Posterior cingulate gyrus (tissue), 11 donors: Measurements from ENCODE around the gene ATP2B2.
"Not testable (repeated sequence)": the region's sequence is repeated elsewhere in the genome, so short reads cannot be mapped to it uniquely, and the experiment has no call there.

Experiments
- DNase-seq, 10 donors: peaks; one replicate each; pipeline versions ENCODE4 v3.0.0 to v3.0.0-alpha.2; 2020 to 2021; ENCODE audit warnings: mixed read lengths in 3 of 10
- intact Hi-C: fragments of 100-400 bp; cut with DNase I; formaldehyde crosslinking; loops from one replicate; pipeline ENCODE4 v1.15.1; 2023

Gene ATP2B2

GRCh38 chr3:10505050-10505790, at the start of gene ATP2B2:
Gene ATP2B2 (minus strand): TSS chr3:10505586. CDS start chr3:10449543, 56,043 bp downstream.
- intact Hi-C loops, result no loop called here
- peak in 8 of 10 donors; percentile 38 to 92 (median 56) for DNase-seq

- intact Hi-C loops, result no loop called here
- no peak for DNase-seq
Observed at GRCh38 chr3:10554746-10555145, 49.4 kb upstream of the ATP2B2 start.

DNA sequence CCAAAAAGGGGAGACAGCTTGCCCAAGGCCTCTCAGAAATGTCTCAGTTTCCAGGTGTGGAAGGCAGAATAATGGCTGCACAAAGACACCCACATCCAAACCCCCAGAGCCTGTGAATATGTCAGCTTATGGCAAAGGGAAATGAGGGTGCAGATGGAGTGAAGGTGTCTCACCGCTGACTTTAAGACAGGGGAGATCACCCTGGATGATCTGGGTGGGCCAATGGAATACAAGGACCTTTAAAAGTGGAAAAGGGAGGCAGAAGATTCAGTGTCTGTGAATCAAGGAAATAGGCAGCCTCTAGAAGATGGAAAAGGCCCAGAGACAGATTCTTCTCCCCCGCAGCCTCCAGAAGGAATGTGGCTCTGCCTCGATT, 48.8 kb upstream of the ATP2B2 start:
- no peak for DNase-seq
- intact Hi-C loops, result no loop called here

DNA sequence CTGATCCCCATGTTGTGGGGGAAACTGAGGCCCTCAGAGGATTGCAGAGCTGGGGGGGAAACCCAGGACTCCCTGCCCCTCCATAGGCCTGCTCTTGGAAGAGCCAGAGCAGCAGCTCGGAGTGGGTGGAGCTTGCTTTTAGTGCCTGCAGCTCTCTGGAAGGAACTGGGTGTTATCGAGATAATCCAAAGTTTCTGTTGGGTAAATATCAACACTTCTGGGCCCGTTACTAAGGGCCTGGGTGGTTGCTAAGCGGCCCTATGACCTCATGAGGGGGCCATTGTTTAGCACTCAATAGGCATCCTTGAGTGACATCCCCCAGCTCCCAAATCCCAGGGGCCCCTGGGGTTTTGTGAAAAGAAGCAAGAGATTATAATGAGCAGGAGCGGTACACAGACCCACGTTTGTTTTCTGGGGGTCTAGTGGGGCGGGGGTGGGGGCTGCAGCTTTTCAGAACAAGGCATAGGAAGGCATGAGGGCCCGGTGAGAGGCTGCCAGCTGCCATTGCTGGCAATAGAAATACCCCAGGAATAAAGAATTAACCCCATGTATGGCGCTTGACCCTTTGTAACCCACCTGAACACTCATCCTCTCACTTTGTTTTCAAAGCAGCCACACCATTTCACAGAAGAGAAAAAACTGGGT, 48.3 kb upstream of the ATP2B2 start:
- peak in 3 of 10 donors; percentile 22 to 77 (median 44) for DNase-seq
- intact Hi-C loops, result no loop called here

DNA sequence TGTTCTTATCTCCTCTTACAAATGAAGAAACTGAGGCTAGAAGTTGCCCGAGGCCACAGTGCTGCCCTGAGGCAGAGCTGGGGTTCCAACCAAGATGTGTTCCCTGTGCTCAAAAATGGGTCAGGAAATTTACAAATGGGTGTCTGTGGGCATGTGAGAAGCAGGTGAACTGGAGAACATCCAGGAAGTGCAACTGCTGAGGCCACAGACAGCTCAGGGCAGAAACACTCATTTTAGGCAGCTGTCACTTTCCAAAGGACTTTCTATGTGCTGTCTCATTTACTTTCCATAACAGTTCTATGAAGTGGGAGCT, 47.2 kb upstream of the ATP2B2 start:
- intact Hi-C loops, result no loop called here
- no peak for DNase-seq

GRCh38 chr3:10551821-10552630, 46.6 kb upstream of the ATP2B2 start:
- DNase-seq, result peak in 9 of 10 donors; percentile 30 to 97 (median 83)
- intact Hi-C loops, result no loop called here

DNA sequence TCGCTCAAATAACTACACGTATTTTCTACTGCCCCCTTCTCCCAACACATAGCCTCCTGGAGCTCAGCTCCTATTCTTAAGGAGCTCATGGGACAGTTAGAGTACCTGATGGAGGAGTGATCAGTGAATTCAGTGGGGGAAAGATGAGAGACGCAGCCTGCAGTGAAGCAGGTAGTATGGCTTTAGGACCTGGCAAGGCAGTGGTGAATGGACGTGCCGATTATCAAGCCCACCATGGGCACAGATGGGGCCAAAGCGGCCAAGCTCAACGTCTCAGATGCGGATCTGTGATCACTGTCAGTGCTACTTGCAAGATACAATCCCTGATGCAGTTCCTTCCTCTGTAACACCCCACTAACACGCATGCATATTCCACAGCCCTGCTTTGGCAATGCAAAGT, 45.8 kb upstream of the ATP2B2 start:
- intact Hi-C loops, result no loop called here
- no peak for DNase-seq

- peak in 4 of 10 donors; percentile 47 to 88 (median 82) for DNase-seq
- intact Hi-C loops, result no loop called here
Observed at GRCh38 chr3:10550705-10551104, 45.3 kb upstream of the ATP2B2 start.

DNA sequence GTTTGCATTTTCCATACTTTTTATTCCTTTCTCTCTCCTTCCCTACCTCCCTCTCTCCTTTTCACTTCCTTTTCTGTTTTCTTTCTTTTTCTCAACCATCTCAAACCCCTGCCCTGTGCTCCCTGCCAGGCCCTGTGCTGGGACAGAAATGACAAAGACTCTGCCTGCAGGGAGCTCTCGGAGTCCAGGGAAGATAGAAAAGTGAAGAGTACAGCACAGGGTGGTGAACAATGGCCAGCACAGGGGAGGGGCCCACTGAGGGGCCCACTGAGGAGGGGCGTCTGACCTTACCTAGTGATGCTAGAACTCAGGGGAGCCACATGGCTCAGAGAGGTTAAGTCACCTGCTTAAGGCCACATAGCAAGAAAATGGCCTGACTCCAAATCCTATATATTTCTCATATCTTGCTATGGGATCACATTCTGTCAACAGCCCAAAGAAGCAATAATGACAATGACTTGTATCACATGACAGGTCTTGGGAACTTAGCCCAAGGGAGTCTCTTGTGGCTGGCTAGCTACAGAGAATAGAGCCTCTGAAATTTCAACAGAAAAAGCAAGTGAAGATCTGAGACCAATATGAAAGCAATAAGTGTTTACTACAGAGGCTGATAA, 44.3 kb upstream of the ATP2B2 start:
- intact Hi-C loops, result no loop called here
- no peak for DNase-seq

DNA sequence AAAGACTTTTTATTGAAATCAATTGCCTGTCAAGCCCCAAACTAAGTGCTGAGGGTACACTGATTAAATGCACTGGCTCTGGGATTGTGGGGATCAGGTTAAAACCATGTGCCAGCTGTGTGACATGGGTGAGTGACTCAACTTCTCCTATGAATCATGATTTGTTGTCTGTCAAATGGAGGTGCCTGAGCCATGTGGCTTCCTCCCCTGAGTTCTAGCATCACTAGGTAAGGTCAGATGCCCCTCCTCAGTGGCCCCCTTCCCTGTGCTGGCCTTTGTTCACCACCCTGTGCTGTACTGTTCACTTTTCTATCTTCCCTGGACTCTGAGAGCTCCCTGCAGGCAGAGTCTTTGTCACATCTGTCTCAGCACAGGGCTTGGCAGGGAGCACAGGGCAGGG, 43.6 kb upstream of the ATP2B2 start:
- no peak for DNase-seq
- intact Hi-C loops, result no loop called here

DNA sequence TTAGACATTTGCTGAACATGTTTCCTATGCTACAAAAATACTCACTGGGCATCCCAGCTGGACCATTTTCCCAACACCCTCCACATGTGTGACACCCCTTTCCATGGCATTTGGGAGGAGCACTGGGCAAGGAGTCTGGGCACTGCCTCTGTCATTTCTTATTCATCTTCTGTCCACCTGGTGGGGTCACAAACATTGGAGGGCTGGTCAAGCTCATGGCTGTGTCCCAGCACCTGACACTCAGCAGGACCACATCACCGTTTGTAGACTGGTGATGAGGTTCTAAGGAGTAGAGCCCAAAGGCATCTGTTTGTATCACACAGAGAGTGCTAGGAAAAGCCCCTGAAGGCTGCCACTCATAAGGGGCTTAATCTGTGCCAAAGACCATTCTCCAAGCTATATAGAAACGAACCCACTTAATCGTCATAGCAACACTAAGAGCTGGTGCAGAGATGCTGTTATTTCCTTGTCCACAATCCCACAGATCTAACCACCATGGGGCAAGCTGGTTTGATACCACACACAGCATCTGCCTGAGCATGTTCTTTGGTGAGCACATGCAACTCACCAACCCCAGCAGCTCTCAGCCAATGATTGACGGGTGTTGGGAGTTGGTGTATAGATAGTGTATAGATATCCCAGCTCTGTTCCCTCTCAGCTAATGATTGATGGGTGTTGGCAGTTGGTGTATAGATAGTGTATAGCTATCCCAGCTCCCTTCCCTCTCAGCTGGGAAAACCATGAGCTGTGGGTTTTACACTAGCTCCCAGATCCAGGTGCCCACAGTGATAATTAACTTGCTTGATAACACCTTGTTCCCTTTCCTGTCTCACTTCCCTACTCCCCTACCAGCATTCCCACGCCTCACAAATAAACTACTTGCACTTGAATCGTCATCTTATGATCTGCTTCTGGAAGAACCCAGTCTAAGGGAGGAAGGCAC, 42.7 kb upstream of the ATP2B2 start:
- intact Hi-C loops, result no loop called here
- DNase-seq, result no peak

DNA sequence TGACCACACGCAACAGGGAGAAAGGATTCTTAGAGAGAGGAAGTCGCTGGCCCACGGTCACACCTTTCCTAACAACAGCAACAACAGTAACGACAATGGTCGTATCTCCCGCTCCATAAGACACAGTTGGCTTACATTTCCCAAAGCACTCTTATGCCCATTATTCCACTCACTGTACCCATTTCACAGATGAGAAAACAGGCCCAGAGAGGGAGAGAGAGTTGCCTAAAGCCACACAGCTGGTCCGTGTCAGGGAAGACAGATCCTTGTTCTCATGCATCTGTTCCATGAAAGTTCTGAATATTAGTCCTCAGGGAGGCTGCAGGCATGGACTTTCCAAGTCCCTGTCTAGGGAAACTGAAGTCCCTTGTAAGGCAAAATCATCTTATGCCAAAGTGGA, 42.0 kb upstream of the ATP2B2 start:
- intact Hi-C loops, result no loop called here
- DNase-seq, result no peak

GRCh38 chr3:10546820-10547263, 41.5 kb upstream of the ATP2B2 start:
- intact Hi-C loops, result no loop called here
- peak in 4 of 10 donors; percentile 36 to 81 (median 60) for DNase-seq

- DNase-seq, result no peak
- intact Hi-C loops, result no loop called here
Observed at GRCh38 chr3:10546181-10546624, 40.8 kb upstream of the ATP2B2 start.

DNA sequence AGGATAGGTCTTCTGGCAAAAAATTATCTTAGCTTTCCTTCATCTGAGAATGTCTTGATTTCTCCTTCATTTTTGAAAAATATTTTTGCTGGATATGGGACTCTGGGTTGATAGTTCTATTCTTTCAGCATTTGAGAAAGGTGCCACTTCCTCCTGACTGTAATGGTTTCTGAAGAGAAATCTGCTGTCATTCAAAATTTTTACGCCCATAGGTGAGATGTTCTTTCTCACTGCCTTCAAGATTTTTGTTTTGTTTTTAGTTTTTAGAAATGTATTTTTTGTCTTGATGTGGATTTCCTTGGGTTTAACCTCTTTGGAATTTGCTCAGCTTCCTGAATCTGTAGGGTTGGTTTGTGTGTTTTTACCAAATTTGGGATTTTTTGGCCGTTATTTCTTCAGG, 37.1 kb upstream of the ATP2B2 start:
- no peak for DNase-seq
- intact Hi-C loops, result no loop called here

- intact Hi-C loops, DNase-seq: not testable (repeated sequence)
Observed at GRCh38 chr3:10540347-10540746, 35.0 kb upstream of the ATP2B2 start.

DNA sequence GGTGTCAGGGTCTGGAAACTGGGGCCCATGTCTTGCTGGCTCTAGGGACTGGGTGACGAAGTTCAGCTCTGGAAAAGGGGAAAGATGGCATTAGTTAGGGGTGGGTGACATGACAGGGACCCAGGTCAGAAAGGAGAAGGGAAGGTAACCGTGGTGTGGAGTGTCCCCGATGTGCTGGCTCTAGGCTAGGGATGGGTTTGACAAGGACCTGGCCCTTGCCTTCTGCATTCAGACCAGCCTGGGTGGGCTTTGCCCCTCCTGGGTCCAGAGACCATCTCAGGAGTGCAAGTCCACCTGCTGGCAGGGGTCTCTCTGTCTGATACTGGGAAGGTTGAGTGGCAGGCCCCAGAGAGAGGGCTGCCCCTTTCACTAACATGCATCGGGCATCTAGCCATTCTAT, 28.7 kb upstream of the ATP2B2 start:
- intact Hi-C loops, result no loop called here
- DNase-seq, result peak in 1 of 10 donors; percentile 59

GRCh38 chr3:10533737-10534023, 28.3 kb upstream of the ATP2B2 start:
- no peak for DNase-seq
- intact Hi-C loops, result no loop called here

- intact Hi-C loops, result no loop called here
- peak in 1 of 10 donors; percentile 23 for DNase-seq
Observed at GRCh38 chr3:10532939-10533736, 27.8 kb upstream of the ATP2B2 start.
